Measurements from ENCODE around the gene CALML6.
A peak's percentile ranks its signal among the peaks of the same experiment; 100 is the strongest.
"Not testable (repeated sequence)": the region's sequence is repeated elsewhere in the genome, so short reads cannot be mapped to it uniquely, and the experiment has no call there.

Gene CALML6

DNA sequence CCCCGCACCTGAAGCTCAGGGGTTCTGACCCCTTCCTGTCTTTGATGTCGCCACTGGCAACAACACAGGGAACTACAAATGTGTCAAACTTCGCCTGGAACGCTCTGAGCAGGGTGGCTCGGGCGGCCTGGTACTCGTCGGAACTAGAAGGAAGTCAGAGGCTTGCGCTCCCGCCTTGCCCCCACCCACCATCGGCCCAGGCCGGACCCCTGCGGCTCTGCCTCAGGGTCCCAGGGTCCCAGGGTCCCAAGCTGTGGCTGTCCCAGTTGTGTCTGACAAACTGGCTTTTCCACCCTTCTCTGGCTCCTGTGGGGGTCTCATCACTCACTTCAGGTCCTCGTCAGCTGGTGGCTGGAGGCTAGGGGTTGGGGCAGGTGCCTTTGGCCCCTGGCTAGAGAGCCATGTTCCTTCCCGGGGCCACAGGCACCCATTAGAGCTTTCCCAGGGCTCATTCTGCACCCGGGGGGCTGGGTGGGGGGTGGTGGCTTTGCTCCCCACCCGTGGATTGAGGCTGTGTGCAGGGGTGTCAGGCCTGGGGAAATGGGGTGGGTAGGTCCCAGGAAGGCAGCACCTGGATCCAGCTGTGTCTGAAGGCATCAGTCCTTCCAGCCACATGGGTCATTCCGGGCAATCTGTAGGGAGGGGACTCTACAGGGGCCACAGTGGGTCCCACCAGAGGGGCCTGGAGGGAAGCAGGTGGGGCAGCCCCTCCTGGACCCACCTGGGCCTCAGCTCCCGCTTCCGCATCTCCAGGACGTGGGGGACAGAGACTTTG lies 12.0 kb downstream of the CALML6 start:
- DNase-seq, result no peak

DNA sequence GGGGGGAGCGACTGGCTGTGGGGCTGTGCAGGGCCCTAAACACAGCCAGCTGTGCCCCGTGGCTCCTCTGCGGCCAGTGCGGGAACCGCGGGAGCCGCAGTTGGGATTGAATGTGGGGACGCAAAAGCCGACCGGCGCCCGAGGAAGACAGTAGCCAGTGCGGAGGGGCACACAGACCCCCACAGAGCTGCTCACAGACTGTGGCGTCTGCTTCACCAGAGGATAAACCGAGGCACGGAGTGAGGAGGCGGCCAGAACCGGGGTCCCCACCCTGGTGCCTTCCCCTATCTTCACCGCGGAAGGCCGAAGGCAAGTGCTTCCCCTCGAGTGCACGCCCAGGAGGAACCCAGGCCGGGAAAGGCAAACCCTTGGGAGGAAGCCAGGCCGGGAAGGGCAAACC lies 12.7 kb downstream of the CALML6 start:
- DNase-seq, result no peak

DNA sequence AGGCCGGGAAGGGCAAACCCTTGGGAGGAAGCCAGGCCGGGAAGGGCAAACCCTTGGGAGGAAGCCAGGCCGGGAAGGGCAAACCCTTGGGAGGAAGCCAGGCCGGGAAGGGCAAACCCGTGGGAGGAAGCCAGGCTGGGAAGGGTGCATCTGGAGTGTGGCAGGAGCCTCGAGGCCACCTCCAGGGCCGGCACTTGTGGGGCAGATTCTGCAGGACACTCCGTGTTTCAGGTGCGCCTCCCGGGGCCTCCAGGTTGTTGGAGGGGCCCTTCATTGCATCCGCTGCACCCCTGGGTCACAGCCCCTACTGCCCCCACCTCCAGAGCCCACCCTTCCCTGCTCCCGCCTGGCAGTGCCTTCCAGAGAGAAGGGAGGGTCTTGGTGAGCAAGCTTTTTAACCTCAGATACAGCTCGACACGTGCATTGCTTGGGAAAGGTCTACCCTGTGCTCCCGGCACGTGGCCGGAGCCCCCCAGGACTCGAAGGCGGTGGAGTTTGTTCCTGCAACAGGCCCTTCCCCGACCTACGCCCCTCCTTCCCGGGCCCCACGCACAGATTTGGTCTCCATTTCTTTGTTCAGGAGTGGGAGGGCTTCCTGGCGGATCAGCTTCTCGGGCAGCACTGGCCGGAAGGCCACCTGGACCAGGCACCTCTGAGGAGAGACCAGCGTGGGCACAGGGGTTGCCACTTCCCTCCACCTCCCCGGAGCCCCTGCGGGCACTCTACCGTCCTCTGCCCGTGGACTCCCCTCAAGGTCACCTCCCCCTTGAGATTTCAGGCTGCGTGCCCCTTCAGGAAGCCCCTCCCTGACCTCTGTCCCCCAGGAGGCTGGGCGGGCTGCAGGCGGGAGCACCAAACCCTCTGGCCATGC lies 13.4 kb downstream of the CALML6 start:
- no peak for DNase-seq

DNA sequence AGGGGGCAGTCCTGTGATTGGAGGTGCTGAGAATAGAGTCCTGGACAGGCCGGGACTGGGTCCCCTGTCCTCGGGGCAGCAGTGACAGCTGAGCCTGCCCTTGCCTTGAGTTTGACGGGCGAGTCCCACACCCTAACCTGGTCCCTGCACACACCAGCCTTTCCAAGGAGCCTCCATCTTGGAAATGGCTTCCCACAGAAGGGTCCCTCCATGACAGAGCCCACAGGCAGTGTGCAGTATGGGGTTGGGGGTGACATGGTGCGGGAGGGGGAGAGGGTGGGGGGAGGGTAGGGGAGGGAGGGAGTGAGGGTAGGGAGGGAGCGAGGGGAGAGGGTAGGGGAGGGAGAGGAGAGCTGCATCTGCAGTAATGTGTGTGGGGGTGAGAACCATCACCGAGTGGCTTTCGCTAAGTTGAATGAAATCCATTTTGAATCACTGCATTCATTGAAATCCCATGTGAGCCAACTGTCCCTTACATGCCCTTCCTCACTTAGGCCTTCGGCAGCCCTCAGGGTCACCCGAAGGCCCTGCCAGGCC lies 14.1 kb downstream of the CALML6 start:
- no peak for DNase-seq

DNA sequence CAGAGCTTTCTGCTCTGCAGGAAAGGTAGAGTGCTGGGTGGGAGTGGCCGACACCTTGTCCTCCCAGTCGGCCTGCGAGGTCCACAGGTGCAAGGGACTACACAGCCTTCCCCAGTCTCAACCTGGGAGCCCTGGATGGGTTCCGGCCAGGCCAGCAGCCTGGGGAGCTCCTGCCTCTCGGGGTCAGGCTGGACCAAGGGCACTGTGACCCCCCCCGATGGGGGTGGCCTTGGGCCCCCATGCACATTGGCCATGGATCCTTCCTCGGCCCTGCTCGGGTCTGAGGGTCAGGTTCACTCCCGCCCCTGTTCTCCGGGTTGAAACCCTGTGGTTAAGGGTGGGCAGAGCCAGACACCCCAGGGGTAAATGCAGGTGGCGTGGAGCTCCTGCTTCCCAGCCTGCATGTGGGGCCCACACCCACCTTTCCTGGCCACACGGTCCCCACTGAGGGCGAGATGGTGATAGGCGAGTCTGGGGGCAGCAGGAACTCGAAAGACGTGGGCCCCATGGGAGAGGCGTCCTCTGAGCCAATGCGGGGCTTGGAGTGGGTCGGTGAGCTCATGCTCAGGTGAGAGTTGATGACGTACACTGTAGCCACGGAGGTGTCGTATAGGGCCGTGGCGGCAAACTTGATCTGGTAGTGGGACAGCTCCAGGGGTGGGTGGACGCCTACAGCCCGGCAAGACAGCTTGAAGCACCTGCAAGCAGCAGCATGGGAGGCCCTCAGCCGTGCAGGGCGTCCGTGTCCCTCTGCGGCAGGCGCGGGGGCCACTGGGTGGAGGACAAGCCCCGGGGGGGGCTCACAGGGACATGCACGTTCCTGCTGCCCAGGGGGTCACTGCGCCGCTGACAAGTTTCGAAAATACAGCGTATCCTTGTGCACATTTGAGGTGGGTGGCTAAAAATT lies 14.8 kb downstream of the CALML6 start:
- no peak for DNase-seq

DNA sequence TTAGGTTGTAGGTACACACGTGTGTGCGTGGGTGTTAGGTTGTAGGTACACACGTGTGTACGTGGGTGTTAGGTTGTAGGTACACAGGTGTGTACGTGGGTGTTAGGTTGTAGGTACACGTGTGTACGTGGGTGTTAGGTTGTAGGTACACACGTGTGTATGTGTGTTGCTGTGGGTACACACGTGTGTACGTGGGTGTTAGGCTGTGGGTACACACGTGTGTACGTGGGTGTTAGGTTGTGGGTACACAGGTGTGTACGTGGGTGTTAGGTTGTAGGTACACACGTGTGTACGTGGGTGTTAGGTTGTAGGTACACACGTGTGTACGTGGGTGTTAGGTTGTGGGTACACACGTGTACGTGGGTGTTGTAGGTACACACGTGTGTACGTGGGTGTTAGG lies 19.8 kb downstream of the CALML6 start:
- not testable (repeated sequence) for DNase-seq

DNA sequence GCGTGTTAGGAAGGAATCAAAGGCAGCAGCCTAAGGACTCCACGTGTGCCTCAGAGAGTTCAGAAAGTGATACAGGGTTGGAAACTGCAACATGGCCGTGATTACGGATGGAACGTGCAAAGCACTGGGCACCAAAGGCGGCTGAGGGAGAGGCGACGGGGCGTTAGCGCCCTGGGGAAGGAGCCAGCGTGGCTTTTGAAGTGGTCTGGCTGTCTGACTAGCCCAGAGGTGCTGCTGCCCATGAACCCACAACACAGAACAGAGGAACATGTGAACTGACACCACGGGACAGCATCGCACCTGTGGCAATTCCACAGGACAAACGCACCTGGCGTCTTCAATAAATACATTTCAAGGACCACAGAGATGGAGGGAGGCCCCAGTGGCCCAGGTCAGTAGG lies 22.0 kb downstream of the CALML6 start:
- no peak for DNase-seq

DNA sequence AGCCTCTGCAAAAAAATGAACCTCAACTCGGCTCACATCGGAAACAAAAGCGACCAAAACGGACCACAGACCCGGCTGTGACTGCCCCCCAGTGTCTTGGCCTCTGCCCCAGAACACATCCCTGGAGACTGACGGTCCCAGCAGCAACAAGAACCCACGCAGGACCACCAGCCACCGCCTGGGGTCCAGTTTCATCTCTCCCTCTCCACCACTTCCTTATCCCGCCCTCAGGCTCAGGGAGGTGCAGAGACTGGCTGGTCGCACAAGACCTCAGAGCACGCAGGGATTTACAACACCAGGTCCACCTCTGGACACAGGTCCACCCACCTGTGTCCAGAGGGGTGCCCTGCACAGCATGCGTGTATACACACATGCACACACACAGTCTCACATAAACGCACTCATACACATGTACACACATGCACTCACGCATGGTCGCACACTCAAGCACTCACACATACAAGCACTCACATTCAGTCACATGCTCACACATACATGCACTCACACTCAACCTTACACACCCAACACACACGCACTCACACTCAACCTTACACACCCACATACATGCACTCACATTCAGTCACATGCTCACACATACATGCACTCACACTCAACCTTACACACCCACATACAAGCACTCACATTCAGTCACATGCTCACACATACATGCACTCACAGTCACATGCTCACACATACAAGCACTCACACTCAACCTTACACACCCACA lies 22.7 kb downstream of the CALML6 start:
- no peak for DNase-seq

DNA sequence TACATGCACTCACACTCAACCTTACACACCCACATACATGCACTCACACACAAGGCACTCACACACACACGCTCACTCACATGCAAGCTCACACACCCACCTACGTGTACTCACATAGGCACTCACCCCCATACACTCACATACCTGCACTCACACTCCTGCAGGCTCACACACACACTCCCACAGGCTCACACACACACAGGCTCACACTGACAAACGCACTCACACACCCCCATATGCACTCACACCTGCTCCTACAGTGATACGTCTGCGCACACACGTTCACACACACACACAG lies 23.2 kb downstream of the CALML6 start:
- DNase-seq, result no peak

DNA sequence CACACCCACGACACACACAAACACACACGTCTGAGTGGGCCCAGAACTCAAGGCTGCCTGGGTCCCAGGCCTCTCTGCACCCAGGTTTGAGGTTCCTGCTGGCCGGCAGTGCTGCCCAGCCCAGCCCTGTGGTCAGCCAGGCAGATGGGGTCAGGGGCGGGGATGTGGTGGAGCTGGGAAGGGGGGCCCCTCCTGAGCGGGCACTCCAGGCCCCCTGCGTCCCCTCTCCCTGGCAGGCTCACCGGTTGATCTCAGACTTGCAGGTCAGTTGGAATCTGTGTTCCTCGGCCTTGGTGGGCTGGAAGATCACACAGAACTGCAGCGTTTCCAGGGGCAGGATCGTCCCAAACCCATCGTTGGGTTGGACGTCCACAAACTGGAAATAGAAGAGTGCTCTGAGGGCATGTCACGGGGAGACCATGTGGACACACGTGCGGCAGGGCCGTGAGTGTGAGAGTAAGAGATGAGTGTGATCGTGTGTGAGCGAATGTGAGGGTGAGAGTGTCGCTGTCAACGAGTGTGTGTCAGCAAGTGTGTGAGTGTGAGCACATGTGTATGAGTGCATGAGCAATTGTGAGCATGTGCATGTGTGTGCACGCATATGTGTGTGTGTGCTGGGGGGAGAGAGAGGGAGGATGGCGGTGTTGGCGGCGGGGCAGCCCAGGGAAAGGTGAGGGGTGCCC lies 23.7 kb downstream of the CALML6 start:
- DNase-seq, result no peak

DNA sequence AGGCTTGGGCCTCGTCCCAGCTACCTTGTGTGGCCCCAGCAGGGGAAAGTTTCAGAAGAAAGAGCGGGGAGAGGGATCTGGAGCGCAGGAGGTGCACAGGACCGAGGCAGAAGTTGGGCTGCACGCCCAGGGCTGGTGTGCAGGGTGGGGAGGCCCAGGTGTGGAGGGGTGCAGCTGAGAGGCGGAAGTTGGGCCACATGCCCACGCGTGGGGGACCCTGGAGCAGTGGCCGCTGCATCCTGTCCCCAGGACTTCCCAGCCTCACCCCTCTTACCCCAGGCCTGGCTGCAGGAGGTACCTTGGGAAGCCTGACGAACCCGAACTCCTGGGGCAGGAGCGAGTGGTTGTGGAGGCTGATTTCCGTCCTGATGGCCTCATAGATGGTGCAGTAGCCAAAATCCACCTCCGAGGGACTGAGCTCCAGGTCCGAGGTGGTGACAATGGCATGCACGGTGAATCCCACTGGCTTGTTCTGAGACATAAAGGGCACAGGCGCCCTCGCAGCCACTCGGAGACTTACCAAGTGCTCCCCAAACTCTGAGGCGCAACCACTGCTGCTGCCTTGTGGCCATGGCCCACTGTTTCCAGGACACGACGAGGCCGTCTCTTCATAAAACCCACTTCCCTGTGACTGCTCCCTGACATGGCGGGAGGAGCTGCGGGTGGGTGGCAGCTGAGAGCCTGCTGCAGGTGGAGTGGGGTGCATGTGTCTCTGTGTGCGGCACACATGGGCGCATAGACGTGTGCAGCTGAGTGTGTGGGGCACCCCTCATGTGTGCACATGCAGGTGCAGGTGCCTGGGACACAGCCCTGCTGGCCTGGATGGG lies 24.4 kb downstream of the CALML6 start:
- DNase-seq, result no peak

DNA sequence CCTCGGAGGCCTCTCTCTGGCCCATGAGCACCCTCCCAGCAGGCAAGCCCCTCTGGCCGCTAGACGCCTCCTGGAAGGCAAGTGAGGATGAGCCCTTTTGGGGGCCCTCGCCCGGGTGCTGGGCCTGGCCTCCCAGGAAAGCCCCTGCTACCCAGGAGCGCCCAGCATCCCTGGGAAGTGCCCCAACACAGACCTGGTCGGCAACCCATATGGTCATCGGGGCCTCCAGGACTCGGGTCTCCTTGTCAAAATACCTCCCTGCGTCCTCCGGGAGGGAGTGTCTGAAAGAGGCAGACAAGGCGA lies 25.0 kb downstream of the CALML6 start:
- no peak for DNase-seq

DNA sequence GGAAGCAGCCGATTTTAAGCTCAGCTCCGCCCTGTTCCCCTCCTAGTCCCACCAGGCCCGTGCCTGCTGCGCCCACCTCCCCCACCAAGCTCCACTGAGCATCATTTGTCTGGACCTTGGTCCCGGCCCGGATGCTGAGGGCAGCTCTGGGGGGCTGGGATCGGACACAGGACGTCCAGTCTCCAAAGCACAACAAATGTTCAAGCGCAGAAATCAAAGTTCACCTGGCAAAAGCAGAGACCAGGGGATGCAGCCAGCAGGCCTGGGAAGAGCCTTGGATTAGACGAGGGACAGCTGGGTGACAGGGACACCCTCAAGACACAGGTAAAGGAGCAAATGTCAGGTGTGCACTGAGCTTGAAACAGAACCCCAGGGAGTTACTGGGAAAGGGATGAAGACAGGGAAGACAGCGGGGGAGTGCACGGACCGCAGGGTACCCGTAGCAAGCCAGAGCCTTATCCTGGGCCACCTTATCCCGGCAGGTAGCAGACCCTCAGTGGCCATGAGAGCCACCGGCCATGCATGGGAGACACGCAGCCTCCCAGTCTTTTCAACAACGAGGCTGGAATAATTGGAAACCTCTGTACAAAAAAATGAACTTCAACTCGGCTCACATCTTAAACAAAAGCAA lies 26.3 kb downstream of the CALML6 start:
- no peak for DNase-seq

DNA sequence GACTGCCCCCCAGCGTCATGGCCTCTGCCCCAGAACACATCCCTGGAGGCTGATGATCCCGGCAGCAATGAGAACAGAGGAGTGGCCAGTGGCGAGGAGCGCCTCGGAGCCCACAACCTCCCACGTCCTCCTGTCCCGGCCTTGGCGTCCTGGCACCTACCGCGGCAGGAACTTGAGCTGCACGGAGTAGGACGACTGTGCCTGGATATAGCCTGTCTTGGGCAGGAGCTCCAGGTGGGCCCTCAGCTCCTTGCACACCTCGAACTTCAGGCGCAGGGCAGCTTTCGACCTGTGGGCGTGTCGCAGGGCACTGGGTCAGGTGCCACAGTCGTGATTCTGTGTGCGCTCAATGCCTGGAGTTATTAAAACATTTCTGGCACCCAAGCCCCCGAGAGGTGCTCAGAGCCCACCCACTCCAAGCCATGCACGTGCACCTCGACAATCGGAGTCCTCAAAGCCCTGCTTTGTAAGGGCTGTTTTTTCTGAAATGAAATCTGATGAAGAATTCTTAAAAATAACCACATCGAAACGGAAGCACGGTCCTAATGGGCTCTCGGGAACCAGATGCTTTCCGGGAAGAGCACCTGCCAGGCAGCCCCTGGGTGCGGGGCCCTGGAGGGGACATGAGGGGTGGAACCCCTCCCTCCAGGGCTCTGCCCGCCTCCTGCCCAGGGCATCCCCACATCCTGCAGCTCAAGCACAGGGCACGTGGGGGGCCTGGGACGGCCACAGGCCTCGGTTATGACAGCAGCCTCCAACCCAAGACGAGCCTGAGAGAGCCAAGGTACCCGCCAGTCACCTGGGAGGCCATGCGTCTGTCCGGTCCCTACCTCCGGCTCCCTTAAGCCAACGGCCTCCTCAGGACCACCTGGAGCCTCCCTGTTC lies 27.1 kb downstream of the CALML6 start:
- DNase-seq, result no peak

DNA sequence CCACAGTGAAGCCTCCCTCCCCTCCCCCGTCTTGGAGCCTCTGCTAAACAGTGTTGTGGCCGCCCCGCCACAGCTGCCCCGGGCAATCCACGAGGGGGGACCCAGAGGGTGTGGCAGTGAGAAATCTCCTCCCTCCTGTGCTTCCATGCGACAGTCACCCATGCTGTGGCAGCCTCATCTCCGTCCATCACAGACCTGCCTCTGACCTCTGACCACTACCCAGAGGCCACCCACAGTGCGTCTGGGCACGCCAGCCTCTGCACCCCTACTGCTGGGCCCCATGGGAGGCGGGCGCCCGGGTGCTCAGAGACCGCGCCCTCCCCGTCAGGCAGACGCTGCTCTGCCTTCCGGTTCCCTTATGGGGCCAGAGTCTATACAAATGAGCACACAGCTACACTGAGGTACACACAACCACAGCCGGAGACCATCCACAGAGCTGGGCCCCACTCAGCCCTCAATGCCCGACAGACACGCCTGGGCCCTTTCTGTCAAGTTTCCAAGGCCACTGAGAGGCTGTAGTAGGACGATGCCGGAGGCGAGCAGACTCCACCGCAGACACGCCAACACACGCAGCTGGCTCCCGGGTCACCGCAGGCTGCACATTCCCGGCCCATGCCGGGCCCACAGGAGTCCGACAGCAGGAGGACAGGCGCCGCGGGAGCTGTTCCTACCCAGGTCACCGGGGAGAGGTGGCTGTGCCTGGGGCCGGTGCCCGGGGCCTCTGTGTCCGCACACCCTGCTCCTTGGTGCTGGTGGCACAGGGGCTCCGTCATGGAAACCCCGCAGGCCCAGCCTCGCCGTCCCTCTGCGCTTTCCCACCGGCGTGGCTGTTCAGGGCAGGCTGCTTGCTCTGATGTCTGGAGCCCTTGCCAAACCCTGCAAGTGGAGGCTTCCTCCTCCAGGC lies 27.9 kb downstream of the CALML6 start:
- no peak for DNase-seq

DNA sequence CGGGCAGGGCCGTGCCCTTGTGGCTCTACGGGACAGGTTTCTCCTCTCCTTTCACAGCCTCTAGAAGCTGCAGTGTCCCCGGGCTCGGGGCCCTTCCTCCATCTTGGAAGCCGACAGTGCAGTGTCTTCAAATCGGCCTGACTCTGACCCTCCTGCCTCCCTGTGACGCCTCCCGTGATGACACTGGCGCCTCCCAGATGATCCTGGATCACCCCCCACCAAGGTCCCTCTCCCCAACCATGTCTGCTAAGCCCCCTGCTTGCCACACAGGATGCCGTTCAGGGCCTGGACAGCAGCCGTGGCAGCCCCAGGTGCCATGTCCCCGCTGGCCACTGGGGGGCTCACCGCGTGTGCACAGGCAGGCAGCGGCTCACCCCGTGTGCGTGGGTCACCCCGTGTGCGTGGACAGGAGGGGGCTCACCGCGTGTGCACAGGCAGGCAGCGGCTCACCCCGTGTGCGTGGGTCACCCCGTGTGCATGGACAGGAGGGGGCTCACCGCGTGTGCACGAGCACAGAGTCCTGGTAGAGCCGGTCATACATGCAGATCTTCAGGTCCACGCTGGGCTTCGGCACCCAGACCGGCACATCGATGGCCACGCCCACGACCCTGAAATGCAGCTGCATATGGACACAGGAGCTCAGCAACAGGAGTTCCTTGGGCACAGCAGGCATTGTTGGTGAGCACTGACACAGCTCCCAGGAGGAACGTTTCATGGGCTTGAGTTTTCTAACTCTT lies 28.9 kb downstream of the CALML6 start:
- DNase-seq, result peak; percentile 35

DNA sequence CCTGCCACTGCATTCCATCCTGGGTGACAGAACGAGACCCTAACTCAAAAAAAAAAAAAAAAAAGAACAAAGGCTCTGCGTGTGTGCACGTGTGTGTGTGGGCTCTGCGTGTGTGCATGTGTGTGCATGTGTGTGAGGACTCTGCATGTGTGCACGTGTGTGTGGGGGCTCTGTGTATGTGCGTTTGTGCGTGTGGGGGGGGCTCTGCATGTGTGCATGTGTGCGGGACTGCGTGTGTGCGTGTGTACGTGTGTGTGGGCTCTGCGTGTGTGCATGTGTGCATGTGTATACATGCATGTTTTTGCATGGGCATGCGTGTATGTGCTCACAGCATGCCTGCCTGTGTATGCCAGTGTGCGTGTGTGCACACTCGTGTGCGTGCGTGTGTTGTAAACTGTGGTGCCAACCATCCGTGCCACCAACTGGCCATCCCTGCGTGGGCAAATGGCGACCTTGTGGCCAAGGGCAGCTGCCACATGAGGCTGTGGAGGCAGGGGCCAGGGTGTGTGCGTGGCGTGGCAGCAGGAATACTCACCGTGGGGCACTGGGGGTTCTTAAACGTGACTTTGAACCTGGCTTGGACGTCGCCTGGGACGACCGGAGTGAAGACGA lies 30.8 kb downstream of the CALML6 start:
- DNase-seq, result no peak
